ENCODE measurements around the gene TET3. TPM values are rescaled to one million over a fixed set of nuclear protein-coding genes. Genes with fewer than 3 reads are reported as not detected.
"Not testable (repeated sequence)": the region's sequence is repeated elsewhere in the genome, so short reads cannot be mapped to it uniquely, and the experiment has no call there.

Gene TET3
- total RNA-seq, 1 experiment from 2014 or later: 23.3 TPM

- Mint-ChIP-seq H3K4me1 (ENCODE audit: low read depth, unreplicated experiment) (peaks cover 26% of the 10 kb centered on the region), H3K27me3 (ENCODE audit: unreplicated experiment) (no peaks in the 10 kb centered on the region), H3K36me3 (ENCODE audit: insufficient read depth, unreplicated experiment) (peaks cover 39% of the 10 kb centered on the region), H3K9me3 (ENCODE audit: low read depth, unreplicated experiment) (no peaks in the 10 kb centered on the region), H3K4me3 (ENCODE audit: low read depth, unreplicated experiment) (no peak overlapping the region), H3K27ac (ENCODE audit: unreplicated experiment) (no peak overlapping the region)
- BruUV-seq (replicated peaks): no TSS peak
- intact Hi-C loops (cut with micrococcal nuclease; ENCODE audit: unreplicated experiment): no loop called here
- DNase-seq: no peak
- no peak for TF ChIP-seq CTCF (IDR thresholded peaks at IDR 0.05; ENCODE audit: unreplicated experiment)
- CTCF ChIA-PET: no interaction called here
Measured at GRCh38 chr2:73938718-73939352, 45.9 kb upstream of the TET3 start.

- Mint-ChIP-seq H3K27ac (ENCODE audit: unreplicated experiment) (no peak overlapping the region), H3K9me3 (ENCODE audit: low read depth, unreplicated experiment) (no peaks in the 10 kb centered on the region), H3K27me3 (ENCODE audit: unreplicated experiment) (no peaks in the 10 kb centered on the region), H3K4me1 (ENCODE audit: low read depth, unreplicated experiment) (peaks cover 26% of the 10 kb centered on the region), H3K4me3 (ENCODE audit: low read depth, unreplicated experiment) (no peak overlapping the region), H3K36me3 (ENCODE audit: insufficient read depth, unreplicated experiment) (peaks cover 34% of the 10 kb centered on the region)
- no TSS peak for BruUV-seq (replicated peaks)
- no peak for TF ChIP-seq CTCF (IDR thresholded peaks at IDR 0.05; ENCODE audit: unreplicated experiment)
- CTCF ChIA-PET: no interaction called here
- DNase-seq: no peak
- intact Hi-C loops (cut with micrococcal nuclease; ENCODE audit: unreplicated experiment): no loop called here
Measured at GRCh38 chr2:73939419-73939818, 45.3 kb upstream of the TET3 start.

GRCh38 chr2:73940066-73940465 is 44.6 kb upstream of the TET3 start:
- H3K27me3 Mint-ChIP-seq (ENCODE audit: unreplicated experiment); H3K9me3 Mint-ChIP-seq (ENCODE audit: low read depth, unreplicated experiment); BruUV-seq (replicated peaks); H3K27ac Mint-ChIP-seq (ENCODE audit: unreplicated experiment); intact Hi-C loops (cut with micrococcal nuclease; ENCODE audit: unreplicated experiment); H3K4me3 Mint-ChIP-seq (ENCODE audit: low read depth, unreplicated experiment); DNase-seq: not testable (repeated sequence)
- Mint-ChIP-seq H3K36me3 (ENCODE audit: insufficient read depth, unreplicated experiment) (peaks cover 34% of the 10 kb centered on the region), H3K4me1 (ENCODE audit: low read depth, unreplicated experiment) (peaks cover 31% of the 10 kb centered on the region)
- CTCF ChIA-PET: interaction anchor here (0.6 kb wide), 1 partner anchor 30 kb away, joined by 3 read pairs; no protein-coding TSS in a partner anchor

DNA sequence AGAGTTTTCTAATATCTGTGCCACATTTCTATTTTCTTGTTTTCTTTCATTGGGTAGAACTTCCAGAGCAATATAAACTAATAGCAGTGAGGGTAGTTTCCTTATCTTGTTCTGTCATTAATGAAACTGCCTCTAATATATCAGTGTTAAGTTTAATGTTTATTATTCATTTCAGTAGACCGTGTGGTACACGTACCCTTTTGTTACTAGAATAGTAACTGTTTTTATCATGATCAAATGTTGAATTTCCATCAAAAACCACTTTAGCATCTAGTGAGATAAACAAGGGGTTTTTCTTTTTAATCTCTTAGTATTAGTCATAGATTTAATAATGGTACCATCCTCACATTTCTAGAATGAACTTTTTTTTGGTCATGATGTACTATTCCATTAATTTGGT is 42.0 kb upstream of the TET3 start:
- H3K9me3 Mint-ChIP-seq (ENCODE audit: low read depth, unreplicated experiment): no peaks in the 10 kb centered on the region
- no TSS peak for BruUV-seq (replicated peaks)
- H3K36me3 Mint-ChIP-seq (ENCODE audit: insufficient read depth, unreplicated experiment): peaks cover 34% of the 10 kb centered on the region
- no peak overlapping the region for H3K27ac Mint-ChIP-seq (ENCODE audit: unreplicated experiment)
- no peak for DNase-seq
- CTCF ChIA-PET: no interaction called here
- intact Hi-C loops (cut with micrococcal nuclease; ENCODE audit: unreplicated experiment): no loop called here
- H3K27me3 Mint-ChIP-seq (ENCODE audit: unreplicated experiment): no peaks in the 10 kb centered on the region
- H3K4me3 Mint-ChIP-seq (ENCODE audit: low read depth, unreplicated experiment): no peak overlapping the region
- peaks cover 15% of the 10 kb centered on the region for H3K4me1 Mint-ChIP-seq (ENCODE audit: low read depth, unreplicated experiment)
- TF ChIP-seq CTCF (IDR thresholded peaks at IDR 0.05; ENCODE audit: unreplicated experiment): no peak

- intact Hi-C loops (cut with micrococcal nuclease; ENCODE audit: unreplicated experiment): no loop called here
- TF ChIP-seq CTCF (IDR thresholded peaks at IDR 0.05; ENCODE audit: unreplicated experiment): no peak
Measured at GRCh38 chr2:73944714-73945113, 40.0 kb upstream of the TET3 start.

More at GRCh38 chr2:73944714-73945113, 40.0 kb upstream of the TET3 start:
- Mint-ChIP-seq H3K27ac (ENCODE audit: unreplicated experiment) (no peak overlapping the region), H3K36me3 (ENCODE audit: insufficient read depth, unreplicated experiment) (peaks cover 36% of the 10 kb centered on the region), H3K4me3 (ENCODE audit: low read depth, unreplicated experiment) (no peak overlapping the region), H3K27me3 (ENCODE audit: unreplicated experiment) (no peaks in the 10 kb centered on the region), H3K9me3 (ENCODE audit: low read depth, unreplicated experiment) (no peaks in the 10 kb centered on the region), H3K4me1 (ENCODE audit: low read depth, unreplicated experiment) (peaks cover 9% of the 10 kb centered on the region)
- CTCF ChIA-PET: no interaction called here
- BruUV-seq (replicated peaks): no TSS peak
- DNase-seq: no peak

Data from Calu3 (cell line).